HG02678 (cell line): ENCODE data around the gene TMEM125.

Experiments used
- ATAC-seq: cut with Tn5 transposase; IDR thresholded peaks from one replicate; pipeline ENCODE4 v1.9.1; 2021; ENCODE audit warnings: mild to moderate bottlenecking, moderate library complexity; ENCODE audit not compliant: unreplicated experiment

Gene TMEM125

DNA sequence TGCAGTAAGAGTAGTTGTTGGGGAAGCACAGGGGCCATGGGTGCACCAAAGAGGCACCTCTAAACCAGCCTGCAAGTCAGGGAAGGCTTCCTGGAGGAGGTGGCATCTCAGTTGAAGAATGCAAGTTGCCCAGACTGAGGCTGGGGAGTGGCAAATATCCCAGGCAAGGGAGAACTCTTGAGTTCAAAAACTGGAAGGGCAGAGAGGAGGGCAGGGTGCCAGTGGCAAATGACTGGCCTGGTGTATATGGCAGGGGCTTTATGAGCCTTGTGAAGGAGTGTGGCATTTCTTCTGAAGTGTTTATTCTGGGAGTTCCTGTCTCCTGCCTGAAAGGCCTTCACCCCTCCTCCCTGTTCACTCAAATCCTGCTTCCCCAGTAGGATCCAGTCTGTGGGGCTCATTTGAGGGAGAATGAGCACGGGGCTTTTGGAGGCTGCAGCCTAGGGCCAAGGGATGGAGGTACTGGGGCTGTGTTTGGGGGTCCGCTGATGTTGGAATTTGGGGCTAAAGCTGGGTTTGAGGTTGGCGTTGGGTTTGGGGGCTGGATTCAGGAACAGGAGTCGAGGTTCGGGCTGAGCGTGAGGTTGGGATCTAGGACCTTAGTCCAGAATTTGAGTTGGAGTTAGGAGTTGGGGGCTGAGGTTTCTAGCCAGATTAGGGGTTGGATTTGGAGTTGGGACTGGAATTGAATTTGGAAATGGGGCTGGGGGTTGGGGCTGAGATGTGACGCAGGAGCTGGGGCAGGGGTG, at the start of gene TMEM125:
TMEM125 (plus strand) TSS at position 357 of the 749 bp plus-strand sequence. CDS start 2,740 bp downstream, outside the sequence.
- ATAC-seq: no peak

DNA sequence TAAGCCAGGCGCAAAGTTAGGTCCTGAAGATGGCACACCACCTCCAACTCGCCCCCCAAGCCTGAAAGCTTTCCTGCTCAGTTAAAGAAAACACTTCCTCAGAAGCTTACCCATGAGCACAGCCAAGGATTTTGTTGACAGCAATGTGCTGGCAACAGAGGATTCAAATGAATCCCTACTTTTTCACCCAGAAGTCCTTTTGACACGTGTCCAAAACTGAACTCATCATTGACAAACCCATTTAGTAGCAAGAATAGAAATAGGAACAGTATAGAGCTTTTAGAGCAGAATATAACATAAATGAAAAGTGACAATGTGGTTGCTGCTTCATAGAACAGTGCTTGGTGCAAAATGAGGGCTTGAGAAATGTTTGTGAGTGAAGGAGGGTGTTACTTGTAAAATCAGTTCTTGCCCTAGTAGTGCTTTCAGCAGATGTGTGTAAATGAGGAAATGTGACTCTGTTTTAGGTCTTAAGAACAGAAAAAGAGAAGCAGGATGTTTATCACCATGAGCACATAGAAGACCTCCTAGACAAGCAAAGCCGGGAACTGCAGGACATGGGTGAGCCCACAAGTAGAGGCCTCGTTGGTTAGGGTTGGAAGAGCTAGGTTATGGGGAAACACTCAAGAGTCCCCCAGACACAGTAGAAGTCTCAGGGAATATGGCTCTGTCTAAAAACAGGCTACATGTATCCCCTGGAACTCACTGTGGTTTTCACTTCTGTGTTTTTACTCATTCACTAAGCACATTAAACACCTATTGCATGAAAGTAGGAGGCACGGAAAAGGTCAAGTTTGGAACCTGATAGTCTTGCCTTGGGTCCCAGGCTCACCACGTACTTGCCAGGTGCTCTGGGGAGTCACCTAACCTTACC, 48.6 kb upstream of the TMEM125 start:
- peak; percentile 79 for ATAC-seq

DNA sequence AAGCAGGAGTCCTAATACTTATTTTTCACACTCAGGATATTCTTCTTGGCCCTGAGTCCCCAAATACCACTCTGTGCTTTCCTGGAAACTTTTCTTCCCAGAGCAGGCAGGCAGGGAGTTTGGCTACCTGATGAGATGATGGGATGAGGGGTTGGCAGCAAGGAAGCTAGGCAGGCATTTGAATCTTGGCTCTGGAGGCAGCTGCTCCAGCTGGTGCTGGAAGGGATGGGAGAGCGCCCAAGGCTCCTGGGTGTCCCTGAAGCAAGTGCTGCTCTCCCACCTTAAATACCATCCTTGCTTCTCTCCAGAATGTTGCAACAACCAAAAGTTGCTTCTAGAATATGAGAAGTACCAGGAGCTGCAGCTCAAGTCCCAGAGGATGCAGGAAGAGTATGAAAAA, 48.0 kb upstream of the TMEM125 start:
- ATAC-seq: no peak

DNA sequence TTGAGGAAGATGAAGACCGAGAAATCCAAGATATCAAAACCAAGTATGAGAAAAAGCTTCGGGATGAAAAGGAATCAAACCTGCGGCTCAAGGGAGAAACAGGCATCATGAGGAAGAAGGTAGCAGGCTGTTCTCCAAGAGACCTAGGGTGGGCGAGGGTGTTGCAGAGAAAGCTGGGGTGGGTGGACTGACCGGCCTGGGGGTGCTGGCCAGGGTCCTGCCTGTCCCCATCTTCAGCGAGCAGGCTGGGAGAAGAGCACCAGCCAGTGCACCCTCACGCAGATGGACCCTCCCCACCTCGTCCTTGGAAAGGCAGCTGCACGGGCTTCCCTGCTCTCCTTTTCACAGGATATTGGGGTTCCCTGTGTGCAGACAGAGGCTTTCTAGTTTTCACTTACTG, 46.9 kb upstream of the TMEM125 start:
- no peak for ATAC-seq

- no peak for ATAC-seq
Observed at GRCh38 chr1:43225168-43225567, 44.6 kb upstream of the TMEM125 start.

DNA sequence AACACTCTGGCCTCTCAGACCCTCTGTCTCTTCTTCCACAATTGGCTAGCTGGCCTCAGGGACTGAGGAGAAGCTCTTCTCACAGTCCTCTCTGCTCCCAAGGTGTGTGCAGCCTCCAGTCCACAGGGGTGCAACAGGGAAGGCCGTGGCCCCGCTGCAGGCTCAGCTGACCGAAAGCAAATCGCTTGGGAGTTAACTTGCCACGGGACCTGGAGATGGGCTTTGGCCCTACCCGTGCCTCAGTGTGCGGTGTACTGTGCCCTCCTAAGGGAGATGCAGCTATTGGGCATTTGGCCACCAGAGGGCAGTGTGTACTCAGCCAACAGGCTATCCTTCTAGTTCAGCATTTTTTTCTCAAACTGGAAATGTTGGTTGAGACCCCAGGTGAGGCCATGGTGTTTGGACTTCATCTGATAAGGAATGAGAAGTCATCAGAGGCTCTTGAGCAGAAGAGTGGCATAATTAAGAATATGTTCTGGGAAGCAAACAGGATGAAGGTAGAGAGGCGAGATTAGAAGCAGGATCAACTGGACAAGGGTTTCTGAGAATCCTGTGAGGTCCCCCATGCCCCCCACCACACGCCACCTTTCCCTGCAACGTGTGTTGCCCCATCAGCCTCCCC, 42.5 kb upstream of the TMEM125 start:
- no peak for ATAC-seq

- no peak for ATAC-seq
Observed at GRCh38 chr1:43229826-43230780, 39.7 kb upstream of the TMEM125 start.

GRCh38 chr1:43232074-43232473, 37.7 kb upstream of the TMEM125 start:
- ATAC-seq: no peak

GRCh38 chr1:43232482-43232881, 37.3 kb upstream of the TMEM125 start:
- no peak for ATAC-seq

DNA sequence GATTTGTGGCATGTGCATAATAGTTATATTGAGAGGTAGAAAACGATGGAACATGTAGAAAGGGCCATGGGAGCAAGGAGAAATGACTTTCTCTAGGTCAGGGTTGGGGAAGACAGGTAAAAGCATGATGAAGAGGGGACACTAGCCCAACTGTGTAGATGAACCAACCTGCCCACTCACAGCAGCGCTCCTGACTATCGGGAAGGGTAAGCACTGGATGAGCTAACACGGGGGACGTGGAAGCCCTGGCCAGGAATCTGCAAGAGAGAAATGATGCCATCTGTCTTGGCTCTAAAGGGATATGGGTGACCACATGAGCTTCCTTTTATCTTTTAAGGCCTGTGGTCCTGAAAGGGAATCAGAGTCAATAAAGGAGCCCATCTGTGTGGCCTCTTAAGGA, 36.2 kb upstream of the TMEM125 start:
- ATAC-seq: no peak

DNA sequence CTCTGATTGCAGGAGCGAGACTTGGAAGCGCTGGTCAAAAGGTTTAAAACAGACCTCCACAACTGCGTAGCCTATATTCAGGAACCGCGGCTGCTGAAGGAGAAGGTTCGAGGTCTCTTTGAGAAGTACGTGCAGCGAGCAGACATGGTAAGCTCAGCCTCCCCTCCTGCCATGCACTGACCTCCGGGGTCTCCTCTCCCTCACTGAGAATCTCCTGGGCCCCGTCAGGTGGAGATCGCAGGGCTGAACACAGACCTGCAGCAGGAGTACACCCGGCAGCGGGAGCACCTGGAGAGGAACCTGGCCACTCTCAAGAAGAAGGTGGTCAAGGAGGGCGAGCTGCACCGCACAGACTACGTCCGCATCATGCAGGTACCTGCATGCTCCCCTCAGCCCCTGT, 35.5 kb upstream of the TMEM125 start:
- no peak for ATAC-seq

- no peak for ATAC-seq
Observed at GRCh38 chr1:43235040-43235439, 34.7 kb upstream of the TMEM125 start.

GRCh38 chr1:43235451-43236121, 34.2 kb upstream of the TMEM125 start:
- no peak for ATAC-seq

- no peak for ATAC-seq
Observed at GRCh38 chr1:43237121-43237520, 32.7 kb upstream of the TMEM125 start.

DNA sequence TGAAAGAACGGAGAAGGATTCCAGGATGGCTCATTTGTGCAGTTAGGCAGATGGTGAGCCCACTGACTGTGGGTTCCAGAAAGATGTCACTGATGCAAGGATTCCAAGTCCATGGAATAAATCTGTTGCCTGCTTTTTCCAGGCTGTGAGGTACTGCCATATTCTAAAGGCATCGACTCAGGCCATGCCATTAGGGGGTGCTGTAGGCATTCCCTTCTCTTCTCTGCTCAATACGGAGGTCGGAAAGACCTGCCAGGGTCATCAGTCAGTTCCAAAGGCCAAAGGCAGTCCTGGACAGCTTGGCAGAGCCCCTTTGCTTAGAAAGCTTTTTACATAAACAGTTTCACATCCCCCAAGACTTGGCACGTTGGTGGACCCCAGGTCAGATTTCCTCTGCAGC, 31.7 kb upstream of the TMEM125 start:
- ATAC-seq: no peak

DNA sequence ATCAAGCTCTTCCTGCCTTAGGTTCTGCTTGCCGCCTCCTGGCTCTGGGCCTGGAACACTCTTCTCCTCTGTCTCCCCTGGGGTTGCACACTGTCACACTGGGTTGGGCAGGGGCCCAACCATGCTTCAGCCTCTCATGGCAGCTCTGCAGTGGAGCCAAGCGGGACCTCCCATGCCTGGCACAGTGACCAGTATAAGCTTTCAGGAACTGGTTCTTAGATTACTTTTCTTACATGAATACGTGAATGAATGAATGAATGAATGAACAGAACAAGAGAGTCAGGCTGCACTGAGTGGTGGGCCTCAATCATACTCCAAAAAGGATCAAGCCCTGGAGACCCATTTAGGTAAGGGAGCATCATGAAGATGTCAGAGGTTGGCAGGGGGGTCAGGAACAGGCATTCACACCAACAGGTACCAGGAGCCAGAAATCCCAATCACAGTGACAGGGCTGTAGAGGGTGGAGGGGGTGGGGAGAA, 30.8 kb upstream of the TMEM125 start:
- no peak for ATAC-seq

GRCh38 chr1:43239484-43239883, 30.3 kb upstream of the TMEM125 start:
- ATAC-seq: peak; percentile 68

GRCh38 chr1:43241413-43241836, 28.4 kb upstream of the TMEM125 start:
- no peak for ATAC-seq

DNA sequence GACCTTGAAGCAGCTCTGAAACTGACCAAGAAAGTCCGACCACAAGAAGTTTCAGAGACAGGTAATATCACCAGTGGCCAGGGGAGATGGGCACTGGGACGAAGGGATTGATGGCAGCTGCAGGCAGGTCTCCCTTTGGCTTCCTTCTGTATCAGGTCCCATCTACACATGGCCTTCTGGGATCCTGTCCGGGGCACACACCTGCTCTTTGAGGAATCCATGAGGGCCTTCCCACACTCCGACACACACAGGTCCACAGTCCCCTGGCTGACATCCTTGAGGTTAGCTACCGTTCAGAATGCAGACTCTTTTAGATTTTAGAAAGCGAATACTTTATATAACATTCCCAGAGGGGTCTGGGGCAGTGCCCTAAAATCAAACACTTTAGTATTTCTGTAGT, 26.5 kb upstream of the TMEM125 start:
- no peak for ATAC-seq
